ENCODE measurements around the gene XYLT1.

DNA sequence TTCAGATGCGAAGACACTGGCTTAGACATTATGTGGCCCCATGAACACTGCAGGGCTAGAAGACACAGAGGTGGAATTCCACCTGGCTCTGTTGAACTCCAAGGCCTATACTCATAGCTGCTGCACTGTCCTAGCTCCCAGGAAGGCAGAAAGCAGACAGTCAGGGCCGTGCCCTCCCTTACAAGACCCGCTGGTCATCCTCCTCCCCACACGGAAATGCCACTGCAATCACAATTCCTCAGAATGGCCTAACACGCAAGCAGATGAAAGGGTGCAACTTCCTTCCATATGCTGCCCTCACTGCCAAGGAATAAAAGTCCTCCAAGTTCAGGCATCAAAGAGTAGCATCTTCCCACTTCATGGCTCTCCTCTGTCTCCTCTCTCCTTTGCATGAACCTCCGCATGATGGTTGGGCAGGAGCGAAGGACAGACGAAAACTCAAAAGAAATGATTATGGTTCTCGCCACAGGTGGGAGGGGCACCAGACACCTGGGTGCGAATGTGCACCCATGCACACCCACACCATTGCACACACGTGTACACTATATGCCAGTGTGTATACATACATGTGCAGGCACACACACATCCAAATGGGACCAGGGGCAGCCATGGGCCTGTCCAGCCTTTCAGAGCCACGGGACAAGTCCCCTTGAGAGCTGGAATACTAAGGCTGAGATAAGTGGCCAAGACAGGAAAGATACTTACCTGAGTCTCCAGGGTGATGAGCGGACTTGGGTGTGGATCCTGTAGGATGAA lies 113.3 kb downstream of the XYLT1 start:
- TF ChIP-seq EZH2 (IDR thresholded peaks at IDR 0.05; ENCODE audit: insufficient read depth, poor library complexity, severe bottlenecking) = no peak
- TF ChIP-seq EZH2phosphoT487 (IDR thresholded peaks at IDR 0.05; ENCODE audit: insufficient read depth, low read depth) = no peak
